Activated T-helper 1 cell treated with Interleukin-2 at 50 U/mL for 16 hours (primary cell): Measurements from ENCODE around the gene ARTN.

Experiments
- DNase-seq: peaks from one replicate; pipeline ENCODE4 v3.0.0-alpha.2; 2020; ENCODE audit warnings: low read depth

Gene ARTN

DNA sequence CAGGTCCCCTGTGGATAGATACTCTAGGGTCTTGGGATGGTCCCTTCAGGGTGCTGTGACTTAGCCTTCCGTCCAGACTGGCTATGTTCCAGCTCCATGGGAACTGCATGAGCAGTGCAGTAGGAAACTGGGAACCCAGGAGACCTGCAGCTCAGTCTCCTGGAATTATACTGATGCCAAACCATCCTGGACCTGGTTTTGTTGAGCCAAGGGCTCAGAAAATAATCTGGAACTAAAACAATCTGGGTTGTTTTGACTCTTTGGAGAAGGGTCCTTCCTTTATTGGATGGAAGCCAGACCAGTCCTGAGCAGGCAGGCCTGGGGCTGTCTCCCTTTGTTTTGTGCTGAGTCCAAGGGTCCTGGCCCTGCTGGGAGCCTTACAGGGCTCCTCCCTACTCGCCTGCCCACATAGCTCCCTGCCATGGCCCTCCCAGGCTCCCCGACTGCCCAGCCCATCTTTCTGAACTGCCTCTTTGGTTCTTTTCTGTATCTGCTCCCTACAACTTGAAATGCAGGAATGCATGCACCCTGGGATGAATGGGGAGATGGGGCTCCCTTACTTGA, 14.4 kb downstream of the ARTN start:
- no peak for DNase-seq

DNA sequence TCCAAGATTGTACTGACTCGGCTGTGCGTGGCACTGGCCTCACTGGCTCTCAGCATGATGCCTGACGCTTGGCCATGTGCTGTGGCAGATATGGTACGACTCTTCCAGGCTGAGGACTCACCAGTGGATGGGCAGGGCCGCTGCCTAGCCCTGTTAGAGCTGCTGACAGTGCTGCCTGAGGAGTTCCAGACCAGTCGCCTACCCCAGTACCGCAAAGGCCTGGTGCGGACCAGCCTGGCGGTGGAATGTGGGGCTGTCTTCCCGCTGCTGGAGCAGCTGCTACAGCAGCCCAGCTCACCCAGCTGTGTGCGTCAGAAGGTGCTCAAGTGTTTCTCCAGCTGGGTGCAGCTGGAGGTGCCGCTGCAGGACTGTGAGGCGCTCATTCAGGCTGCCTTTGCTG, 16.1 kb downstream of the ARTN start:
- no peak for DNase-seq

DNA sequence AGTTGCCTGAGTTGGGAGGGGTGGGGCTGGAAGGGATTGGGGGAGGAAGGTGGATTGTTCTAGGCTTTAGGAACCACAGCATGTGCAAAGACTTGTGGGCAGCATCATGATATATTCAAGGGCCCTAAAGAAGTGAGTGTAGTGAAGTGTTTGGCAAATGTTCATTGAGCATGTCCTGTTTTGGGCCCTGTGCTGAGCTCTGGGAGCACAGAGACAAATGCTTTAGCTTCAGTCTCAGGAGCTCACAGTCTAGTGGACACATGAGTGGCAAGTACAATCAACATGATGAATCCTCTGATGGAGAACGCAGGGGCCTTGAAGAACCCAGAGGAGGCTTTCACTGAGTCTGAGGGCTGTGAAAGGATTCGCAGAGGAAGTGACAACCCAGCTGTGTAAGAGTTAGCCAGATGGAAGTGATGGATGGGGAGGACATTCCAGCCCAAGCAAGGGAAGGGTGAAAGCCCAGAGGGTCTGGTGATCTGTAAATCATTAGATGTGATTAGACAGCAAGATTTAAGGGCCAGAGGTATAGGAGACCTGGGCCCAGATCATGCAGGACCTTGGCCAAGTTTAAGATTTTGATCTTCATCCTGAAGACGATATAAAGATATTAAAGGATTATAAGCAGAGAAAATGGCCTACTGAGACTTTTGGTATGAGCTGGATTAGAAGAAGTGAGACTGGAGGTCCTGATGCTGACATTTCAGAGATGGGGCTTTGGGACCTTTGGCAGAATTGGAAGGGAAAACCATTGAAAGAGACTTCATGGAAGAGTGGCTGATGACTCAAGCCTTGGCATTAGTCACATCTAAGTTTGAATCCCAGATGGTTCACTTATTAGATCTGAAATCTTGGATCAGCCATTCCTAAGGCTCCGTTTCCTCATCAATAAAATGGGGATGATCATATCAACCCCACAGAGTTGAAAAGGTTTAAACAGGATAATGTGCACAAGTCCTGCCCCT, 17.7 kb downstream of the ARTN start:
- no peak for DNase-seq

DNA sequence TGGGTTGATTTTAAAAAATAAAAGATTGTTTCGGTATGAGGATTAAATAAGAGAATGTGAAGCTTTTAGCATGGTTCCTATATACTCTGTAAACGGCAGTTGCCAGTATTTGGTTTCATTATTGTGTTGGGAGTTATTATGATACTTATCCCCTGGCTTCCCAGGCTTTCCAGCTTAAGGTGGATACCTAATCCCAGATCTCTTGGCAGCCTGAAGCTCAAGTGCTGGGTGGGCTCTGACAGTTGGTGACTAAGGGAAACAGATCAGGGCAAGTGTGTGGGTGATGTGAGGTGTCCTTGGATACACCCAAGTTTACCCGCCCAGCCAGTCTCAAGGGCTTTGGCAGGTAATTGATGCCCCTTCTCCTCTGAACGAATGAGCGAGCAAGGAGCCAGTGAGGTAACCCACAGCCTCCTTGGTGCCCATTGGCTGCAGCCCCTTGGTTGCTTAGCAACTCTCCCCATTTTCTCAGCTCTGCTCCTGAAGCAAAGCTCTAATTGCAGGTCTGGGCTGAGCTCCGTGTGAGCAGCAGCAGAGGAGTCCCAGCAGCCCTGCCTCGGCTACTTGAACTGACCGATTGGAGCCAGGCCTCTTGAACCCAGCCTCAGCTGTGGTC, 19.2 kb downstream of the ARTN start:
- DNase-seq: no peak

DNA sequence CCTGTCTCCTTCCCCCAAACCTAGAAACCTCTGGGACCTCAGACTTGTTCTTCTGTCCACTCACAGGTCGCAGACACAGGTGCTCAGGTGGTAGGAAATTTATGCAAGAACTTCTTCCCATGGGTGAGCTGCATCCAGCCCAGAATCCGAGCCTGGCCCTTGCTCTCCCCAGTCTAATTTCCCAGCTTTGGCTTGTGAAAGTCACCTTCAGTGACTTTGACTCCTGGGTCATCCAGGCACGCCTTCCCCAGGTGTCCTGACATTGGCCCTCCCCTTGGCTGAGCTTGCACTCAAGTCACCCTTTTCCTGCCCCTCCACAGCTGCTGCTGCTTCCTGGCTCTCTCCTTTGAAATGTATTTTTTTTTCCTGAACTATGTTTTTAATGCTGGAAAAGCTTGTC, 19.8 kb downstream of the ARTN start:
- no peak for DNase-seq

DNA sequence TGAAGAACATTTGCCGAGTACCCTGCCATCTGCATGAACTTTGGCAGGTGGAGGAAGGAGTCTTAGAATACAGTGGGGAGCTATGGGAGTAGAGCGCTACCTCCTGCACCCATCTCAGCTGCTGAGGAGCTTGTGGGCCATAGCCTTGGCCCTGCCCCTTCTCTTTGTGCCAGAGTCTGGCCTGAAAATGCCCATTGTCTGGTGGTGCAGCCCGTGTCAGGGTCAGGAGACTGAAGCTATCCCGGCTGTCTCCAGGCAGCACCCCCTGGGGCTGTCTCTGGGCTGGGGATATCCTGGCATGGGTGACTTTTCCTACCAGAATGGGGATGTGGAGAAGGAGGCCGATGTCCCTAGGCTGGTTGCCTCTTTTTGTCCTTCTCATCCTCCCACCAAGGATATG, 20.4 kb downstream of the ARTN start:
- DNase-seq: no peak

DNA sequence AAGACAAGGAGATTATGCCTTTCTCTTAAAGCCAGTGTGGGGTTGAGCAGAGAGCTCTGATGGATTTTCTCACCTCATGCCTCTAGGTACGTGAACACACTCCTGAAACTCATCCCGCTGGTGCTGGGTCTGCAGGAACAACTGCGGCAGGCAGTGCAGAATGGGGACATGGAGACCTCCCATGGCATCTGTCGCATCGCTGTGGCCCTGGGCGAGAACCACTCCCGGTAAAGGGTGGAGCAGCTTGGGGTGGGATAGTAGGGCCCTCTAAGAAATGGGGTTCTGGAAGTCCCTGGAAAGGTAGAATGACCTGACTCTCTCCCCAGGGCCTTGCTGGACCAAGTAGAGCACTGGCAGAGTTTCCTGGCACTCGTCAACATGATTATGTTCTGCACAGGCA, 22.6 kb downstream of the ARTN start:
- no peak for DNase-seq

DNA sequence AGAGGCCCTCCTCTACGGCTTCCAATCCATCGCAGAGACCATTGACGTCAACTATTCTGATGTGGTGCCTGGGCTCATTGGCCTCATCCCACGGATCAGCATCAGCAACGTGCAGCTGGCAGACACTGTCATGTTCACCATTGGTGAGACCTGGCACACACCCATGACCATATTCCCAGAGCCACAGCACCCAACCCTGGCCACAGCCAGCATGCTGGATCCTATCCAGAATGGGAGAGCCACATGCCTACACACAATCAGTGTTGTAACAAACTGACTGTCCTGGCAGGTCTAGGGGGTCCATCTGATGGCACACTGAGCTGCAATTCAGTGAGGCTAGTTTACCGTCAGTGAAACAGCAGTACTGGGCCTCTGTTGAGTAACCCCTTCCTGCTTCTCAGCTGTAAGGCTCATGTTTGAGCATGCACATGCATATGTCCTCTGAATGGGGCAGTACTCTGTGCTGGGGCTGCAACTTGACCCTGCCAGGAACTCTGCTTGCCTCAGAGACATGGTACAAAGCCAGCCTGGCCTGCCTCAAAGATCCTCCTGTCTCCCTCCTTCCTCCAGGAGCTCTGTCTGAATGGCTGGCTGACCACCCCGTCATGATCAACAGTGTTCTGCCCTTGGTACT, 23.9 kb downstream of the ARTN start:
- no peak for DNase-seq

DNA sequence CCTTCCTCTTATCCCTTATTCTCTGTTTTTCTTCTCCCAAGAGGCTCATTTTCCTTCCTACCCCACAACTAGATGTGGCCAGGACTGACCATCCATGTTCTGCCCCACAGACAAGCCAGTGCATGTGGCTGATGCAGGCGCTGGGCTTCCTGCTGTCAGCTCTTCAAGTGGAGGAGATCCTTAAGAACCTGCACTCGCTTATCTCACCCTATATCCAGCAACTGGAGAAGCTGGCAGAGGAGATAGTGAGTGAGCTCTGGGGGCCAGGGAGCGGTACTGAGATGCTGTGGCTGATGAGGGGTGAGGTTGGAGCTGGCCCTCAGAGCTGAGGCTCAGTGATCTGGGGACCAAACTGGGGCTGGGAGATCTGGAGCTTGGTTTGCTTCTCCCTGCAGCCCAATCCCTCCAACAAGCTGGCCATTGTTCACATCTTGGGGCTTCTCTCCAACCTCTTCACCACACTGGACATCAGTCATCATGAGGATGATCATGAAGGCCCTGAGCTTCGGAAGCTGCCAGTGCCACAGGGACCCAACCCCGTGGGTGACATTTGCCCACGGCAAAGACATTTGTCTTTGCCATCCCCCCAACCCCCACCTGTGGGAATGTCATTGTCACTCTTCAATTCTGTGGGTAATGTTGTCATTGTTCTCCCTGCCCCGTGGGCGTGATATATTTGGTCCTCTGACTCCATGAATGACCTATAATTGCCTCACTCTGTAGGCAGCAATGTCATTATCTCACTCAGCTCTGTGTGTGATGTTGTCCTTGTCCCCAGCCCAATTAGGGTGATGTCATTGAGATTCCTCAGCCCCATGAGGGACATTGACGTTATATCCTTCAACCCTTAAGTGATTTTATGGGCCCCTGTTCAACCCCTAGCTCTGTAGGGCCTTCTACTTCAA, 25.0 kb downstream of the ARTN start:
- DNase-seq: no peak

DNA sequence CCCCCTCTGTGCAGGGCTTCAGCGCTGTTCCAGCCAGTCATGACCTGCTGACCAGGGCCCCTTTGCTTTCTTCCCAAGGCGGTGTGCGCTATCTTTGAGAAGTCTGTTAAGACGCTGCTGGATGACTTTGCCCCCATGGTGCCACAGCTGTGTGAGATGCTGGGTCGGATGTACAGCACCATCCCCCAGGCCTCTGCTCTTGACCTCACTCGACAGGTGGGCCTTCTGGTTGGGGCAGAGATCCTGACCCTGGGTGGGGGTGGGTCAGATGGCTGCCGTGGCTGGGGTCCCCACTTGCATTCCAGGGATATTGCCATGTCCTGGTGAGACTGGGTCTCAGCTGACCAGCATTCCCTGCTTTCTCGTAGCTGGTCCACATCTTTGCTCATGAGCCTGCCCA, 27.2 kb downstream of the ARTN start:
- DNase-seq: no peak

DNA sequence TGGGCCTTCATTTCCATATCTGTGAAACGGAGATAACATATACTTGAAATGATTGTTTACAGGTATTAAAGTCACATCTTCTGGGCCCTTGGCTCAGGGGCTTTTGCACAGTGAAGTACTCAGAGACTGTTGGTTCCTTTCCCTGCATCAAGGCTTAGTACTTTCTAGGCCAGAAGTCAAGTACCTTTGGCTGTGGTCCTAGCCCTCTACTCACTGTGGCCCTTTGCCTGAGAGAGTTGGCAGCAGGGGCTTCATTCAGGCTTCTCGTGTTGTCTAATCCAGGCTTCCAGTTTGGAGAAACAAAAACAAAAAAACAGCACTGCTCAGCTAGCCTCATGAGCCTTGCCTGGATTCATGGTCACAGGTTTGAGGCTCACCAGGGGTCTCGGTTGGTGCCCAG, 28.1 kb downstream of the ARTN start:
- no peak for DNase-seq

DNA sequence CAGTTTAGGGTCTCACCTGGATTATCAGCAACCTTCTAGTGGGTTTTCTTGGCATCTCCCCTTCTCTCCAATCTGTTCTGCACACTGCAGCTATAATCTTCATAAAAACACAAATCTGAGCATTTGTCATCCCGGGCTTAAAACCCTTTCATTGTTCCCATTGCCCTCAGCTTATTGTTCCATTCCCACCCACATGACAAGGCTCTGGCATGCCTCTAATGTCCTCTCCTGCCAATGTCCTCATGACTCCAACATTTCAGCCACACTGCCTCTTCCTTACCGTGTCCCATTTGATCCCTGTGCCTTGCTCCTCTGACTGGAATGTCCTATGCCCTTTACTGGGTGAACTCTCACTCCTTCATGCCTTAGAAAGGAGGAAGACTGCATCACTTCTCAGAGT, 28.7 kb downstream of the ARTN start:
- no peak for DNase-seq

DNA sequence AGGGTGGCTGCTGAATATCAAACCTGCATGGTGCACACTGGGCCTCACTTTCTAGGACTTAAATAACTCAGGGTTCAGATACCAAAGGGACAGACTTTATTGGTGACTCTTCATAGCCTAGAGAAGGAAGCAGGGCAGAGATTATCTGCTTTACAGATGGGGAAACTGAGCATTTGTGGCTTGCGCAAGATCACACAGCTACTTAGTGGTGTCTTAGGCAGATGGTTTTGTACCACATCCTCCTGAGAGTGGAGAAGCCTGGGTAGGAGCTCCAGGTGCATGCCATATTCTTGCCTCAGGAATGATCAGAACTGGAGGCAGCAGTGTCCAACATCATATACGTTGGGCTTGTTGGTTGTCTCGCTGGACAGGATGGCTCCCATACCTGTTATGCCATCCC, 29.4 kb downstream of the ARTN start:
- DNase-seq: no peak

DNA sequence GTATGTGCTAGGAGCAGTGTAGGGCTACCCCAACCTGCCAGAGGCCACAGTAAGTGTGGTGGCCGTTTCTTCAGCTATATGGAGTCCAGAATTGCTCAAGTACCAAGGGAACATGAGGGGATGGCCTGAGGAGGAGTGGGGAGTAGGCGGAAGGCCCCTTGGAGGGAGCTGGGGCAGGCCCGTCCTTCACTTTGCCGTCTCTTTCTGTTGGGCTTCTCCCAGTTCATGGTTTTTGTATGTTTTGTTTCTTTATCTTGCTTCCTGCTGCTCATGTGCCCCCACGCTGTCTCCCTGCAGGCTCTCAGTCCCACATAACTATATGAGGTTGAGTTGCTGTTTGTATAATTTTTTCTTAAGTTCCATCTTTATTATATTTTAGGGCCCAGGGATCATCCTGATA, 30.3 kb downstream of the ARTN start:
- no peak for DNase-seq

DNA sequence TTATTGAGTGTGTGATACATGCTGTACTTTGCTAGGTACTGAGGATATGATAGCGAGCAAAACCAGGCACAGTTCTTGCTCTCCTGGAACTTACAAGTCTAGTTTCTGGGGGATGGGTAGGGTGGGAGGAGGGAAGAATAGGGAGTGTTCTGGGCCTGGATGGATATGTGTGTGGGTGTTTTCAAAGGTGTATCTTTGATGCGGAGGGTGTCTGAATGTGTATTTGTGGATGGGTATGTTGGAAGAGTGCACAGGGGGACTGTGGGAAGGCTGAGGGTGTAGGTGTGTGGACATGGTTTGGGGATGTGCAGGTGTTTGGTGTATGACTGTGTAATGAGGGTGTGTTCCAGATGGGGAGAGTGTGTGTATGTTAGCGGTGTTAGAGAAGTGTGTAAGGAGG, 31.7 kb downstream of the ARTN start:
- no peak for DNase-seq

DNA sequence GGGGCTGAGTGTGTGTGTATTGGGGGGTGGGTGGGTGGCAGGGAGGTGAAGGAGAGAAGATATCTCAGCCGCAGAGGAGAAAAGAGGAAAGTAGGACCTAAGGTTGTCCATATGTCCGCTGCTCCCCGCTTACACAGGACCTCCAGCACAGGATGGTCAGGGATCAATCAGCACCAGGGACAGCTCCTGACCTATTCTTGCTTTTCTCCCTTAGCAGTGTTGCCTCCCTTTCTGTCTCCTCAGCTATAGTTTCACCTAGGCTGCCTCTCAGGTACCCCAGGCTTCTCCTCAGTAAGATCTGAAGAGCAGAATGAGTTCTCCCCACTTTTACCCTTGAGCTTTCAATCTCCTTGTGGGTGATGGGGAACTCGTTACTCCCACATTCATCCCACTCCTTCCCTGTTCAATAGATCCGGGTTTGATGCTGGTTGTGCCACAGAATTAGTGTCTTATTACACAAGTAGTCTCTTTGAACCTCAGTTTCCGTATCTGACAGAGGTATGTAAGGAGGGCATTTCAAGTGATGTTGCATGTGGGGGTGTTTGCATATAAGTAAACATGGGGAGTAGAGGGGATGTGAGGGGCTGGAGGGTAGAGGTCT, 34.8 kb downstream of the ARTN start:
- no peak for DNase-seq

DNA sequence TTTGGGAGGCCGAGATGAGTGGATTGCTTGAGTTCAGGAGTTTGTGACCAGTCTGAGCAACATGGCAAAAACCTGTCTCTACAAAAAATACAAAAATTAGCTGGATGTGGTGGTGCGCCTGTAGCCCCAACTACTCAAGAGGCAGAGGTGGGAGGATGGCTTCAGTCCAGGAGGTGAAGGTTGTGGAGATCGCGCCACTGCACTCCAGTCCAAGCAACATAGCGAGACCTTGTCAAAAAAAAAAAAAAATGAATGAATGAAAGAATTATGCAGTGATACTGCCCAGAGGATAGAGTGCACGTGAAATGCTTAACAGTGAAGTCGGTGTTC, 35.8 kb downstream of the ARTN start:
- DNase-seq: no peak

DNA sequence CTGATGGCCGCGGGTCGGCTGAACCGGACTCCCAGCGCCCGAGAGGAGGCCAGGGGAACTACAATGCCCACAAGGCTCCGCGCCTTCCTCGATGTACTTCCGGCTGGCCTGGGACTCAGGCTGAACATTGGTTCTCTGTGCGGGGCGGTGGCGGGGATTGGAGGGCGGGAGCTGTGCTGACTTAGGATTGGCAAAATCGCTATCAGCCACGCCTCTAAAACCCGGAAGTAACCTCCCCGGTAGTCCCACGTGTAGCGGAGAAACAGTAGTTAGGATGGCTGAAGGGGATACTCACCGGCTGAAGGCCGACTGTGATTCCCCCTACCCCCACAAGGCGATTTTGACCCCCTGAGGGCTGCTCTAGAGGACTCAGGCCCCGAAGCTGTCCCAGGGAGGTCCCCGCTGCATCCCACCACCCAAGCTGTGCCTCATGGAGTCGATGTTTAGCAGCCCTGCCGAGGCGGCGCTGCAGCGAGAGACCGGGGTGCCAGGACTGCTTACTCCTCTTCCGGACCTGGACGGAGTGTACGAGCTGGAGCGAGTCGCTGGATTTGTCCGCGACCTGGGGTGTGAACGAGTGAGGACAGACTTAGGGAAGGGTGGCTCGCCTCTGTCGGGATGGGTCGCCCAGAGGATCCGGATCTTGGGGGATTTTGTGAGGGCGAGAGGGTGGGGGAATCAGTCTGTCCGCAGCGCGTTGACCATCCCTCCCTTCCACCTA, 36.3 kb downstream of the ARTN start, which contains the start of gene DPH2:
Gene DPH2 (plus strand): TSS at position 265 of the 721 bp plus-strand sequence. CDS start 166 bp downstream, at position 431.
- DNase-seq: peak; percentile 90

DNA sequence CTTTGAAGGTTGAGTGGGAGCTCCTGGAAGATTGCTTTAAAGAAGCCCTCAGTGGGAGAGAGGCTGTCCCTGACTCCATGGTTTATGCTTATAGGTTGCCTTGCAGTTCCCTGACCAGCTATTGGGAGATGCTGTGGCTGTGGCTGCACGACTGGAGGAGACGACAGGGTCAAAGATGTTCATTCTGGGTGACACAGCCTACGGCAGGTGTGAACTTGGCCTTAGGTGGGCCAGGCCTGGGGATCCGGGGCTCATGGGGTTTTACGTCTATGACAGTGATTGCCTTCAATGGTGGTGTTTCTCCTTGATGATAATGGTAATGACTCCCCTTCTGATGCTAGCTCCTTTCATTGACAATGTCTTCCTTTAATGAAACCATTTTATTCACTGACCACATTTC, 36.9 kb downstream of the ARTN start:
- no peak for DNase-seq

DNA sequence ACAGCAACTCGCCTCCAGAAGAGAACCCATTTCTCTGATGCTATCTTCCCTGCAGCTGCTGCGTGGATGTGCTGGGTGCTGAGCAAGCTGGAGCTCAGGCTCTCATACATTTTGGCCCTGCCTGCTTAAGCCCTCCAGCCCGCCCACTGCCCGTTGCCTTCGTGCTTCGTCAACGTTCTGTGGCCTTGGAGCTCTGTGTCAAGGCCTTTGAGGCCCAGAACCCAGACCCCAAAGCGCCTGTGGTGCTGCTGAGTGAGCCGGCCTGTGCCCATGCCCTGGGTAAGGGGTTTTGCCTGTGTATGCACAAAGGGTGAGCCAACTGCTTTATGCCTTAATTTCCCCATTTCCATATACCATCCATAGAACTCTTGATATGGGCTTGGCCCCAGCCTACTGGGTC, 37.3 kb downstream of the ARTN start:
- no peak for DNase-seq
